Keratinocyte (primary cell): Measurements from ENCODE around the gene NCBP1.
"Not testable (repeated sequence)": the region's sequence is repeated elsewhere in the genome, so short reads cannot be mapped to it uniquely, and the experiment has no call there.

Experiments
- EZH2 ChIP-seq: IDR thresholded peaks from one replicate; pipeline ENCODE4 v1.6.1; 2012; ENCODE audit warnings: inconsistent platforms, mild to moderate bottlenecking, low read length, moderate library complexity
- TF ChIP-seq, protein P1 (sequence below), 3 experiments: IDR thresholded peaks in 1 of 3; conservative IDR thresholded peaks in 1 of 3; optimal IDR thresholded peaks in 1 of 3; 2 replicates in 2 of 3; 3 replicates in 1 of 3; pipeline versions ENCODE3 to v1.5.1; 2011; ENCODE audit warnings: low read length in 3 of 3, mild to moderate bottlenecking in 3 of 3, moderate library complexity in 2 of 3, control low read depth in 1 of 3, inconsistent platforms in 1 of 3; ENCODE audit not compliant: insufficient read depth in 2 of 3; ENCODE audit errors: extremely low read depth in 1 of 3

GRCh38 chr9:97620063-97620462 lies 13.6 kb upstream of the NCBP1 start:
- TF ChIP-seq EZH2 = not testable (repeated sequence)
- TF ChIP-seq, protein P1, sequence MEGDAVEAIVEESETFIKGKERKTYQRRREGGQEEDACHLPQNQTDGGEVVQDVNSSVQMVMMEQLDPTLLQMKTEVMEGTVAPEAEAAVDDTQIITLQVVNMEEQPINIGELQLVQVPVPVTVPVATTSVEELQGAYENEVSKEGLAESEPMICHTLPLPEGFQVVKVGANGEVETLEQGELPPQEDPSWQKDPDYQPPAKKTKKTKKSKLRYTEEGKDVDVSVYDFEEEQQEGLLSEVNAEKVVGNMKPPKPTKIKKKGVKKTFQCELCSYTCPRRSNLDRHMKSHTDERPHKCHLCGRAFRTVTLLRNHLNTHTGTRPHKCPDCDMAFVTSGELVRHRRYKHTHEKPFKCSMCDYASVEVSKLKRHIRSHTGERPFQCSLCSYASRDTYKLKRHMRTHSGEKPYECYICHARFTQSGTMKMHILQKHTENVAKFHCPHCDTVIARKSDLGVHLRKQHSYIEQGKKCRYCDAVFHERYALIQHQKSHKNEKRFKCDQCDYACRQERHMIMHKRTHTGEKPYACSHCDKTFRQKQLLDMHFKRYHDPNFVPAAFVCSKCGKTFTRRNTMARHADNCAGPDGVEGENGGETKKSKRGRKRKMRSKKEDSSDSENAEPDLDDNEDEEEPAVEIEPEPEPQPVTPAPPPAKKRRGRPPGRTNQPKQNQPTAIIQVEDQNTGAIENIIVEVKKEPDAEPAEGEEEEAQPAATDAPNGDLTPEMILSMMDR (optimal IDR thresholded peaks at IDR 0.05 in 1 of 3, IDR thresholded peaks at IDR 0.05 in 1 of 3, conservative IDR thresholded peaks at IDR 0.05 in 1 of 3; ENCODE audit: extremely low read depth in 1 of 3, insufficient read depth in 2 of 3, low read length in 3 of 3) = not testable (repeated sequence)
